Neural progenitor cell (in vitro differentiated cells): Measurements from ENCODE around the gene KITLG. TPM values are rescaled to one million over a fixed set of nuclear protein-coding genes. Genes with fewer than 3 reads are reported as not detected.

Experiments
- DNase-seq: peaks from one replicate; pipeline ENCODE4 v3.0.0-alpha.2; 2016; ENCODE audit warnings: low spot score
- H2AFZ ChIP-seq: fragments of 200-600 bp; sonication (generic); replicated peaks from 2 replicates; pipeline ENCODE4 v1.6.1; 2016; ENCODE audit warnings: antibody characterized with exemption
- H3F3A ChIP-seq: fragments of 200-600 bp; sonication (generic); 2 replicates; pipeline ENCODE4 v1.6.1; 2016; ENCODE audit warnings: antibody characterized with exemption, low read depth
- H3K27ac ChIP-seq: fragments of 200-600 bp; sonication (generic); 2 replicates; pipeline ENCODE4 v1.5.1; 2016; ENCODE audit warnings: mild to moderate bottlenecking
- H3K27me3 ChIP-seq: fragments of 200-600 bp; sonication (generic); 2 replicates; pipeline ENCODE4 v1.6.1; 2016; ENCODE audit warnings: mild to moderate bottlenecking, moderate library complexity
- H3K36me3 ChIP-seq: fragments of 200-600 bp; sonication (generic); 2 replicates; pipeline ENCODE4 v1.5.1; 2016
- H3K4me1 ChIP-seq: fragments of 200-600 bp; sonication (generic); 2 replicates; pipeline ENCODE4 v1.6.1; 2016; ENCODE audit warnings: mixed run types
- H3K4me2 ChIP-seq: fragments of 200-600 bp; sonication (generic); 2 replicates; pipeline ENCODE4 v1.6.1; 2016
- H3K4me3 ChIP-seq: fragments of 200-600 bp; sonication (generic); 2 replicates; pipeline ENCODE4 v1.5.1; 2016
- H3K79me2 ChIP-seq: fragments of 200-600 bp; sonication (generic); 2 replicates; pipeline ENCODE4 v1.6.1; 2016; ENCODE audit warnings: low read depth
- H3K9ac ChIP-seq: fragments of 200-600 bp; sonication (generic); 2 replicates; pipeline ENCODE4 v1.6.1; 2016
- H3K9me3 ChIP-seq: fragments of 200-600 bp; sonication (generic); 2 replicates; pipeline ENCODE4 v1.5.1; 2016; ENCODE audit warnings: low read depth
- H4K20me1 ChIP-seq: fragments of 200-600 bp; sonication (generic); 2 replicates; pipeline ENCODE4 v1.6.1; 2016; ENCODE audit warnings: low read depth
- H3K27ac Mint-ChIP-seq: 3 replicates; pipeline ENCODE4 v1.8.0; 2021; ENCODE audit warnings: mixed read lengths
- H3K27me3 Mint-ChIP-seq: 2 replicates; pipeline ENCODE4 v1.8.0; 2022; ENCODE audit warnings: low read depth, mild to moderate bottlenecking, inconsistent platforms, moderate library complexity, mixed read lengths; ENCODE audit not compliant: insufficient read depth
- H3K36me3 Mint-ChIP-seq: 3 replicates; pipeline ENCODE4 v1.8.0; 2021; ENCODE audit warnings: mixed read lengths
- H3K4me1 Mint-ChIP-seq: 3 replicates; pipeline ENCODE4 v1.8.0; 2021; ENCODE audit warnings: mixed read lengths
- H3K4me3 Mint-ChIP-seq: 3 replicates; pipeline ENCODE4 v1.8.0; 2021; ENCODE audit warnings: mild to moderate bottlenecking, moderate library complexity, mixed read lengths
- H3K9me3 Mint-ChIP-seq: 3 replicates; pipeline ENCODE4 v1.8.0; 2020; ENCODE audit warnings: mixed read lengths
- EZH2 ChIP-seq: fragments of 200-600 bp; sonication (generic); IDR thresholded peaks from 2 replicates; pipeline ENCODE4 v1.6.1; 2017; ENCODE audit warnings: antibody characterized with exemption, mild to moderate bottlenecking, moderate library complexity
- EZH2phosphoT487 ChIP-seq: fragments of 200-600 bp; sonication (generic); IDR thresholded peaks from 2 replicates; pipeline ENCODE4 v1.6.1; 2017; ENCODE audit warnings: antibody characterized with exemption
- total RNA-seq: library from RNA; depleted of rRNA; stranded (reverse); fragments of >200 nt; gene quantifications from 2 replicates; pipeline ENCODE4 v1.2.3, GENCODE V29; 2015; ENCODE audit warnings: low replicate concordance
- TF ChIP-seq, protein P1 (sequence below): fragments of 200-600 bp; sonication (generic); IDR thresholded peaks from 2 replicates; pipeline ENCODE4 v1.5.1; 2017; ENCODE audit warnings: antibody characterized with exemption, mild to moderate bottlenecking

The KITLG gene
- total RNA-seq, 1 donor from 2014 or later = 1.0 TPM

DNA sequence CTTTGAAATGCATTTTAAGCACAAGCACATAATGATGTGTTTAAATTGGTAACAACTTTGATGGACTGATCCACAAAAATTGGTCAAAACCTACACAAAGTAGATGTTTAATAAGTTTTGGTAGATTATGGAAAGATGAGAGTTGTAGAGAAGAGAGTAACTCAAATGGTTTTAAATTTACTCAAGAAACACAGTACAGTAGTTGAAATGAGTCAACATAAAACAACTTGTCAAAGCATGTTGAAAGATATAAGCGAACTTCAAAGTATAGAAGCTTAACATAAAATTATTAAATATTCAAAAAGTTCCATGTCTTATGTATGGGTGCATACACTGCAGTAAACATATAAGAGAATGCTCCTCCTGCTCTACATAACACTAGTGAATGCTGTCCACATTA is 49.4 kb downstream of the KITLG start:
- H3K36me3 Mint-ChIP-seq = peaks cover 21% of the 10 kb centered on the region

DNA sequence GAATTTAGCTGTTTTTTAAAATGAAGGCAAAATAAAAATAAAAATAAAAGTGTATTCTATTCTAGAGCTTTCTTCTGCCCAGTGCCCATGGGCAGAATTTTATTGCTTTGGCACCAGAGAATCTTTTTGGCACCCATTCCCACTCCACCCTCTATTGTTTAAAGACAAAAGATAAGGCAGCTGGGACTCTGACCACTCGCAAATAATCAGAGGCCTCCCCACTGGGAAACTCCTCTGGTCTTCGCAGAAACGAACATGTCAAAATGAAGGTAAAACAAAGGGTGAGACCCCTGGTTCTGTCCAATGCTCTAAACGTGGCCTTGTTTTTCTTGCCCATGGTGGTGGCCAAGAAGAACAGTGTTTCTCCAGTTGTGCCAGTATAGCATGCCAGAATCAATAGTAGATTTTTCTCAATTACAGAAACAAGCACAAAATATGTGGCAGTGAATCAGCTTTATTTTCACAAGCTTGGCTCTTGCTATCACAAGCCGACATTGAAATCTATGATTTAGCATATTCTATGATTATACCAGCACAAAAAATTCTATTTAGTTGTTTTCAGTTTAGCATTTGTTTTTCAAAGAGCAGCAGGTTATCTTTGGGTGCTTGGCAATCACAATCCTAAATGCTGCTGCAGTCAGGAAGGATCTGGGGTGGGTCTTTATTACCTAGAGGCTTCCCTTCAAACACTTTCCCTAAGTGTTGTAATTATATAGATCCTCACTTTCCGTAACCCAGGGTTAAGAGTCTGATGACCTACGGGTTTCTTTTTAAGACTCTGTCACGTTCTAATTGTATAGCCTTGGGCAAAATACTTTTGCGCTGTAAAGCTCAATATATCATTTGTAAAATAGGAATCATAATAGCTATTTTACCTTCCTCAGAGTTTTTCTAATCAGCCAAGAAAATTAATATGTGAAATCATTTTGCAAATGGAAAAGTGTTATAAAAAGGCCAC is 50.5 kb downstream of the KITLG start:
- Mint-ChIP-seq H3K27me3 (no peaks in the 10 kb centered on the region), H3K9me3 (peaks cover 5% of the 10 kb centered on the region), H3K27ac (no peak overlapping the region), H3K36me3 (peaks cover 23% of the 10 kb centered on the region), H3K4me3 (no peak overlapping the region), H3K4me1 (no peaks in the 10 kb centered on the region)
- H3K27ac ChIP-seq = no peak overlapping the region
- H3K4me2 ChIP-seq = peak overlapping the region; percentile 52
- H3F3A ChIP-seq = no peaks in the 10 kb centered on the region
- no peaks in the 10 kb centered on the region for H3K36me3 ChIP-seq
- no peaks in the 10 kb centered on the region for H3K27me3 ChIP-seq
- H2AFZ ChIP-seq = no peak overlapping the region
- no peak overlapping the region for H3K4me3 ChIP-seq
- H4K20me1 ChIP-seq = no peaks in the 10 kb centered on the region
- TF ChIP-seq EZH2 (no peak), EZH2phosphoT487 (no peak)
- TF ChIP-seq, protein P1, sequence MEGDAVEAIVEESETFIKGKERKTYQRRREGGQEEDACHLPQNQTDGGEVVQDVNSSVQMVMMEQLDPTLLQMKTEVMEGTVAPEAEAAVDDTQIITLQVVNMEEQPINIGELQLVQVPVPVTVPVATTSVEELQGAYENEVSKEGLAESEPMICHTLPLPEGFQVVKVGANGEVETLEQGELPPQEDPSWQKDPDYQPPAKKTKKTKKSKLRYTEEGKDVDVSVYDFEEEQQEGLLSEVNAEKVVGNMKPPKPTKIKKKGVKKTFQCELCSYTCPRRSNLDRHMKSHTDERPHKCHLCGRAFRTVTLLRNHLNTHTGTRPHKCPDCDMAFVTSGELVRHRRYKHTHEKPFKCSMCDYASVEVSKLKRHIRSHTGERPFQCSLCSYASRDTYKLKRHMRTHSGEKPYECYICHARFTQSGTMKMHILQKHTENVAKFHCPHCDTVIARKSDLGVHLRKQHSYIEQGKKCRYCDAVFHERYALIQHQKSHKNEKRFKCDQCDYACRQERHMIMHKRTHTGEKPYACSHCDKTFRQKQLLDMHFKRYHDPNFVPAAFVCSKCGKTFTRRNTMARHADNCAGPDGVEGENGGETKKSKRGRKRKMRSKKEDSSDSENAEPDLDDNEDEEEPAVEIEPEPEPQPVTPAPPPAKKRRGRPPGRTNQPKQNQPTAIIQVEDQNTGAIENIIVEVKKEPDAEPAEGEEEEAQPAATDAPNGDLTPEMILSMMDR = no peak
- H3K9me3 ChIP-seq = no peaks in the 10 kb centered on the region
- no peak overlapping the region for H3K9ac ChIP-seq
- peak; percentile 20 for DNase-seq
- H3K79me2 ChIP-seq = no peaks in the 10 kb centered on the region
- peaks cover 14% of the 10 kb centered on the region for H3K4me1 ChIP-seq

More for the DNA sequence above, 49.4 kb downstream of the KITLG start:
- Histone ChIP-seq H3K27me3 (no peaks in the 10 kb centered on the region), H2AFZ (no peak overlapping the region), H3F3A (no peaks in the 10 kb centered on the region), H3K4me1 (peaks cover 14% of the 10 kb centered on the region), H3K27ac (no peak overlapping the region), H3K9ac (no peak overlapping the region), H3K4me2 (no peak overlapping the region), H3K79me2 (no peaks in the 10 kb centered on the region), H4K20me1 (no peaks in the 10 kb centered on the region), H3K36me3 (no peaks in the 10 kb centered on the region), H3K9me3 (no peaks in the 10 kb centered on the region), H3K4me3 (no peak overlapping the region)
- H3K27me3 Mint-ChIP-seq = no peaks in the 10 kb centered on the region
- no peaks in the 10 kb centered on the region for H3K4me1 Mint-ChIP-seq
- peaks cover 5% of the 10 kb centered on the region for H3K9me3 Mint-ChIP-seq
- no peak for TF ChIP-seq EZH2phosphoT487
- no peak for TF ChIP-seq EZH2
- TF ChIP-seq, protein P1 = no peak
- H3K27ac Mint-ChIP-seq = no peak overlapping the region
- no peak overlapping the region for H3K4me3 Mint-ChIP-seq
- DNase-seq = no peak

DNA sequence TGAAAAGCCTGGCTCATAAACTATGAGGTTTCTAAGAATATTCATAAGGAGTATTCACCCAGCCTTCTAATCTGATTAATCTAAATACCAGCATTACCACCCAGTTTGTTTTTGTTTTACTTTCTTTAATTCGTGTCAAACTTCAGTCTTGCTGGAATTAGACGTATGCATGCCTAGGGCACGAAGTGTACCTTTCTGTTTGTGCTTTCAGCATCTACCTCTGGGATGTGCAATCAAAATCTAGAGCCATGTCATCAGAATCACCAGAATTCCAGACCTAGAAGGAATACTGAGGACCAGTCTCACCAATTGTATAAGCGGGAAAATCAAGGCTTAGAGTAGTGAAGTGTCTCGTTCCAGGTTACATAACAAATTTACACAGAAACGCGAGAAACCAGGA is 57.3 kb downstream of the KITLG start:
- no peaks in the 10 kb centered on the region for H3K9me3 ChIP-seq
- H3K36me3 ChIP-seq = no peaks in the 10 kb centered on the region
- no peak overlapping the region for H3K4me3 Mint-ChIP-seq
- no peaks in the 10 kb centered on the region for H3K79me2 ChIP-seq
- H3K4me2 ChIP-seq = no peak overlapping the region
- no peak overlapping the region for H3K27ac Mint-ChIP-seq
- H3K27ac ChIP-seq = no peak overlapping the region
- no peak for DNase-seq
- H2AFZ ChIP-seq = no peak overlapping the region
- H3K4me1 Mint-ChIP-seq = no peaks in the 10 kb centered on the region
- no peaks in the 10 kb centered on the region for H3K27me3 Mint-ChIP-seq
- no peaks in the 10 kb centered on the region for H4K20me1 ChIP-seq
- H3K9ac ChIP-seq = no peak overlapping the region
- H3K27me3 ChIP-seq = no peaks in the 10 kb centered on the region
- no peak for TF ChIP-seq EZH2
- TF ChIP-seq, protein P1 = no peak
- no peak overlapping the region for H3K4me3 ChIP-seq
- no peaks in the 10 kb centered on the region for H3F3A ChIP-seq
- peaks cover 25% of the 10 kb centered on the region for H3K36me3 Mint-ChIP-seq
- peaks cover 2% of the 10 kb centered on the region for H3K9me3 Mint-ChIP-seq
- H3K4me1 ChIP-seq = no peaks in the 10 kb centered on the region
